Activated T-helper 2 cell treated with anti-CD3 and anti-CD28 coated beads, Interferon-gamma antibody, Interleukin-2, Interleukin-4, amounts not matched to agents 10 μg/mL and 5 μg/mL and 100 μg/mL, durations not matched to agents 14 hours and 24 hours and 36 hours (primary cell): ENCODE data around the gene DAB2IP. TPM values are rescaled to one million over a fixed set of nuclear protein-coding genes. Genes with fewer than 3 reads are reported as not detected.

Source experiments
- DNase-seq: peaks from one replicate; pipeline ENCODE4 v3.0.0; 2021; ENCODE audit warnings: low spot score
- H3K27ac Mint-ChIP-seq: one replicate; pipeline ENCODE4 v1.8.0; 2021; ENCODE audit warnings: mixed read lengths
- H3K27me3 Mint-ChIP-seq: one replicate; pipeline ENCODE4 v1.8.0; 2021; ENCODE audit warnings: low read depth, mixed read lengths
- H3K36me3 Mint-ChIP-seq: one replicate; pipeline ENCODE4 v1.8.0; 2021; ENCODE audit warnings: low read depth, mixed read lengths
- H3K4me1 Mint-ChIP-seq: one replicate; pipeline ENCODE4 v1.8.0; 2021; ENCODE audit warnings: low read depth, mixed read lengths
- H3K4me3 Mint-ChIP-seq: one replicate; pipeline ENCODE4 v1.8.0; 2021; ENCODE audit warnings: low read depth, mild to moderate bottlenecking, moderate library complexity, mixed read lengths
- H3K9me3 Mint-ChIP-seq: one replicate; pipeline ENCODE4 v1.8.0; 2021; ENCODE audit warnings: mixed read lengths
- intact Hi-C: fragments of 100-400 bp; cut with micrococcal nuclease; formaldehyde crosslinking; loops from one replicate; pipeline ENCODE4 v1.15.1; 2023
- total RNA-seq: library from RNA; stranded (reverse); gene quantifications from 2 replicates; pipeline ENCODE4 v1.2.3, GENCODE V29; 2022

DAB2IP gene
- total RNA-seq, 1 donor from 2014 or later: not detected

DNA sequence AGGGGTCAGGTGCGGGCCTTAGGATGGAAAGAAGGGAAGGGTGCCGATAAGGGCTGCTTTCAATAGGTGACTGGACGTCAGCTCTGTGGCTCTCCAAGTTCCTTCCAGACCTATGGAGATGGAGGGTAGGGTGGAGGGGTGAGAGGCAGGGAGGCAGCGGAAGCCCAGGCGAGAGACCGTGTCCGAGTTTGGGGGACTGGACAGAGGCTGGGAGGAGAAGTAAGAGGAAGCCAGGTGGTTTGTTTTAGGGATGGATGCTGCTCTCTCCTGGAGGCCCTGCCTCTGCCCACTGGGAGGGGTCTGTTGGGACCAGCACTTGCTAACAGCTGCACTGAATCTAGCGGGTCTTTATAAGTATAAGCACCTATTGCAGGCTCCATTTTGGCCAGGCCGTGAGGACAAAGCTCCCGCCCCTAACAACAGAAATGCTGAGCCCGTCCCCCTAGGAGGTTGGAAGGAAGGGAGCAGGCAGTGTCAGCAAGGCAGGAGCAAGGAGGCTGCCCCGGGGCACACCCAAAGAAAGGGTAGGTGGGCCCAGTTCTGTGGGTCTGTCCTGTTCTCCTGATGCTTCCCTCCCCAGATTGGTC, 167.5 kb downstream of the DAB2IP start:
- Mint-ChIP-seq H3K27ac (no peak overlapping the region), H3K36me3 (no peaks in the 10 kb centered on the region), H3K4me1 (no peaks in the 10 kb centered on the region), H3K4me3 (no peak overlapping the region), H3K27me3 (no peaks in the 10 kb centered on the region), H3K9me3 (no peaks in the 10 kb centered on the region)
- DNase-seq: no peak
- intact Hi-C loops: no loop called here

DNA sequence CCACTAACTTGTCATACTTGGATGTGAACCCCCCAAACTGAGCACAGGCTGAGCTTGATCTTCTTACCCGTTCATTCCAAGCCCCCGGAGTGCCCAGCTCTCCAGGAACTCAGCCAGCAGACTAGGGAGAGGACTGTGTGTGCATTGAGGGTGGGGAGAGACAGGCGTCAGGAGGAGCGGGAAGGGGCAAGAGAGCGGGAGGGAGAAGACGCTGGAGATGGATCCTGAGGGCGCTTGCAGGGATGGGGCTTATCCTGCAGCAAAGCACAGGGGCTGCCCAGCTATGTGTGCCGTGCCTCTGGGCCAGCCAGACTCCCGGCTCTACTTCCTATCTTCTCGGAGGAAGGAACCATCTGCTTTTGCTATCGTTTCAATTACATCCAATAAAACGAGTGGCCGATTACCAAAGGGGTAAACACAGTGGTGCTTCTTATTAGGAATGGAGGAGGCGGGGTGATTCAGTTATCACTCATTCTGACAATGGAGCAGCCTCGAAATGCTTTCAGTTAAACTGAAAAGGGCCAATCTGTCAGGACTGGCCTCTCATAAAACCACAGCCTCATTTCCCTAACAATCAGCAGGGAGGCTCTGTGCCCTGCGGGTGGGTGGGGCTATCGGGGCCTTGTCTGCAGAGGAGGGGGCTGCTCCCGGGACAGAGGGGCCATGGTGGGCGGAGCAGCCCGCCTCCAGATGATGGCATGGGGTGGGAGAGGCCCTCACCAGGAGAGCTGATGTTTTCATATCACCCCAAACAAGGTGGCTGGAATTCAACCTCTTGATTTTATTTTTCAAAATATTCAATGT, 168.2 kb downstream of the DAB2IP start:
- H3K9me3 Mint-ChIP-seq: no peaks in the 10 kb centered on the region
- DNase-seq: no peak
- intact Hi-C loops: no loop called here
- no peaks in the 10 kb centered on the region for H3K36me3 Mint-ChIP-seq
- H3K27ac Mint-ChIP-seq: no peak overlapping the region
- H3K4me3 Mint-ChIP-seq: no peak overlapping the region
- no peaks in the 10 kb centered on the region for H3K27me3 Mint-ChIP-seq
- H3K4me1 Mint-ChIP-seq: no peaks in the 10 kb centered on the region

DNA sequence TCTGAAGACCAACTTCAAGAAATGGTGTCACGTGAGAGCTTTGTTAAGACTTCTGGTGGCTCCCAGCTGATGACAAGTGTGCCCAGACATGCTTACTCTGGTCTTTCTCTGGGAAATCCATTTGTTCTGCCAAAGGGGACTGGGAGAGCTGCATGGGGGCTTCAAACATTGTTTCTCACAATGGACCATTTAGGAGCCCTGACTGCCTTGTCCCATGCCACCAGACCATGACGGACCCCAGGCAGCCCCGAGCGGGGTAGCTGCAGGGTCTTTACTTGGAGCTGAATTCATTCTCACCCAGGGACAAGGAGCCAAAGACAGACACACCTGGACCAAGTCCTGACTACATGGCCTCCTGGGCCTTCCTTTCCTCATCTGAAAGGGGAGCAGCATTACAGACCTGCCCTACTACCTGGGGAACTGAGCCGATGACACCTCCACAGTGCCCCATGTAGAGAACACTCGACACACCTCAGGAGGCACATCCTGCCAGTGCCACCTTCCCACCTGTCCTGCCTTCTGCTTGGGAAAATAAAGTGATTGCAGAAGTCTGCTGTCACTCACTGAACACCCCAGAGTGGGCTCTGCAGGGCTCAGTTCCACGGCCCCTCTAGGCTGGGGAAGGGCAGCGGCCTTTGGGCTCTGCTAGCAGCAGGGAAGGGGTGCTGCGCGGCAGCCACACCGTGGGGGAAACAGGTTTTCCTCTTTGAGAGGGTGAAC, 169.0 kb downstream of the DAB2IP start:
- intact Hi-C loops: no loop called here
- Mint-ChIP-seq H3K36me3 (no peaks in the 10 kb centered on the region), H3K27ac (no peak overlapping the region), H3K27me3 (no peaks in the 10 kb centered on the region), H3K9me3 (no peaks in the 10 kb centered on the region), H3K4me1 (no peaks in the 10 kb centered on the region), H3K4me3 (no peak overlapping the region)
- DNase-seq: no peak

DNA sequence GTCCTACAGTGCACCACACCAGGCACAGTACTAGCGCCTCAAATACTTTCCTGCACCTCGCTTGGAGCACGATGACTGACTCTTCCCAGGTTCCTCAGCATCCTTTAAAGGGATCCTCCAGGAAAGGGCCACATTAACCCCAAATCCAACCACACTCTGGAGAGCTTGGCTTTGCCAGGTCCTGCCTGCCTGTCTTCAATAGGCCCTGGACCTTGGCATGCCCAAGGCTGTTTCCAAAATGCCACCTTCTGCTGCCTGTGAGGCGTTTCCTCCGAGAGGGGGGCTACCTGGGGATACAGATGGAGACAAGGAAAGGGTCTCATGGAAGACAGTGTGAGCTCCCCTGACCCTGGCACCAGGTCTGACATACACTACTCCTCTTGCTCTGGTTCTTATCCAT, 169.9 kb downstream of the DAB2IP start:
- Mint-ChIP-seq H3K4me3 (no peak overlapping the region), H3K4me1 (no peaks in the 10 kb centered on the region), H3K9me3 (no peaks in the 10 kb centered on the region), H3K27ac (no peak overlapping the region), H3K36me3 (no peaks in the 10 kb centered on the region), H3K27me3 (no peaks in the 10 kb centered on the region)
- DNase-seq: no peak
- intact Hi-C loops: no loop called here

DNA sequence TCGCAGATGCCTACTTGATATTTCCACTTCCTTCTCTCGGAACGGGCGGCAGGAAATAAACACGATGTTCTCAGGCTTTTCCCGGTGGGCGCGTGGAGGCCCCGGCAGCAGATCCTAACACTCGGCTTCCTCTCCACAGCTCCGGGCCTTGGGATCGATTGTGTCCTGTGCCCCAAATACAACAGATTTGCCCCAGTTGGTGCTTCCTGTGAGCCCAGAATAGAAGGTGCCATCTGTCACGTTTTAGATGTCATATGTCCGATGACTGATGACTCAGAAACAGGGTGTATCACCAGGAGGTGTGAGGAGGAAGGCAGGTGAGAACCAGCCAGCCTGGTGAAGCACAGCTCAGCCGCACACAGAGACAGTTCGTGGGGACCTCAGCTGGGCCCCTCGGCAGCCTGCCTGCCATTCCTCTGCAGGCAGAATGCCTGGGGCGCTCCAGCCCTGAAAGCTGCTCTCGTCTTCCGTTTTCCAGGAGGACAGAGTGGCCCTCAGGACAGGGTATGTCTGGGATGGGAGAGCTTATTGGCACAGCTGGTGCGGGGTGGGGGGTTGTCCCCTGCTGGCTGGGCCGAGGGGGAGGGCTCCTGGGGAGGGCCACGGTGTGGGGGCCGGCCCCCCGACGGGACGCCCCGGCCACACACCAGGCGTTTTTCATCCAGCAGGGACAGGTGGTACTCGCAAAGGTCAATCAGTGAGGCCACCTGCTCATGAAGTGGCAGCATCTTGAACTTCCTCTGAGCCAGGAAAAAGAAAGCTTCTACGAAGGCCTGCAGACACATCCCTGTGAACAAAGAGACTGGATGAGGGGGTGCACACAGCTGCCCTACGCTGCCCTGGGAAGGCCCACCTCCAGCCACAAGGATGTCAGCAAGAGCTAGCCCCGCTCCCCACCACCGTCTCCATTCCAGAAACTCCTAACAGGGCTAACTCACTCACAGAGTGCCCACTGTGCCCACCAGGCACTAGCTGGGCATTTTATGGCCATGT, 171.0 kb downstream of the DAB2IP start:
- Mint-ChIP-seq H3K4me3 (no peak overlapping the region), H3K36me3 (no peaks in the 10 kb centered on the region), H3K9me3 (no peaks in the 10 kb centered on the region), H3K27ac (no peak overlapping the region), H3K27me3 (no peaks in the 10 kb centered on the region), H3K4me1 (no peaks in the 10 kb centered on the region)
- intact Hi-C loops: no loop called here
- no peak for DNase-seq

DNA sequence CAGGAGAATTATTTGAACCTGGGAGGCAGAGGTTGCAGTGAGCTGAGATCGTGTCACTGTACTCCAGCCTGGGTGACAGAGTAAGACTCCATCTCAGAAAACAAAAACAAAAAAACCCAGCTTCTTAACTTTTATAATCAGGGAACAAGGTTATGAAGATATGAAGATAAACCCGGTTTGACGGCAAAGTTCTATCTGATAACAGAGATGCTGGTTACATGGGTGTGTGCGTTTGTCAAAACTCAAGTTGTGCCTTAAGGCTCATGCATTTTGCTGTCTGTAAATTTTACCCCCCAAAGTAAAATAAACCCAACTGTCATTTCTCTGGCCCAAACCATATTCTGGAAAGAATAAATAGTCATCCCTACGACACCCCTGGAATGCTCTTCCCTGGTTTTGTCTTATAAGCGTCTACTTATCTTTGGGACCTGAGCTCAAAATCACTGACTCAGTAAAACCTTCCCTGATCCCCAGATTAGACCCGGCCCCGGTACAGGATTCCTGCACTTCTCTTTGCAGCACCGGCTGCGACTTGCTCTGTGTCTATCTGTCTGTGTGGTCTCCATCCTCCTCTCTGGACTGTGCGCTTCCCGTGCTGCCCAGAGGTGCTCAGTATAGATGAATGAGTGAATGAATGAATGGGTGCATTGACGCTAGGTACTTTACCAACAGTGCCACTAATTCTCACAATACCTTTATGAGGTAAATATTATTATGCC, 172.2 kb downstream of the DAB2IP start:
- H3K4me3 Mint-ChIP-seq: no peak overlapping the region
- no peaks in the 10 kb centered on the region for H3K27me3 Mint-ChIP-seq
- no peak overlapping the region for H3K27ac Mint-ChIP-seq

DNA sequence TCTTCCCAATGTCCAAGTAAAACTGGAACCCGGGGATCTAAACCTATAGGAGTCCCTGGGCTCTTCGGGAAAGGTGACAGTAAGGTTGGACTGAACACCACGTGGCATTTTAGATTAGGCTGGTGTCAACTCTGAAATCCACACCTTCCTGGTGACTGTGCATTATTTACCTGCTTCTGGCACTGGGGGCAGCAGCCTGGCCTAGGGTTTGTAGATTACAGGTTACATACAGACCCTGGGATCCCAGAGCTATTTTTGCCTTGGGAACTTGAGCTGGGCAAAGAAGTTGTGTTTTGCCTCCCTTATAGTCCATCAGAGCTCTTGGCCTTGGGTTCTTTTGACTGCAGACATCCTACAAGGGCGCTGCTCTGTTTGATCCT, 173.2 kb downstream of the DAB2IP start:
- Mint-ChIP-seq H3K27me3 (no peaks in the 10 kb centered on the region), H3K4me1 (no peaks in the 10 kb centered on the region), H3K36me3 (no peaks in the 10 kb centered on the region), H3K27ac (no peak overlapping the region), H3K4me3 (no peak overlapping the region), H3K9me3 (no peaks in the 10 kb centered on the region)
- intact Hi-C loops: no loop called here
- no peak for DNase-seq

More for the DNA sequence above, 172.2 kb downstream of the DAB2IP start:
- no peaks in the 10 kb centered on the region for H3K36me3 Mint-ChIP-seq
- H3K4me1 Mint-ChIP-seq: no peaks in the 10 kb centered on the region
- H3K9me3 Mint-ChIP-seq: no peaks in the 10 kb centered on the region
- DNase-seq: no peak
- intact Hi-C loops: no loop called here

DNA sequence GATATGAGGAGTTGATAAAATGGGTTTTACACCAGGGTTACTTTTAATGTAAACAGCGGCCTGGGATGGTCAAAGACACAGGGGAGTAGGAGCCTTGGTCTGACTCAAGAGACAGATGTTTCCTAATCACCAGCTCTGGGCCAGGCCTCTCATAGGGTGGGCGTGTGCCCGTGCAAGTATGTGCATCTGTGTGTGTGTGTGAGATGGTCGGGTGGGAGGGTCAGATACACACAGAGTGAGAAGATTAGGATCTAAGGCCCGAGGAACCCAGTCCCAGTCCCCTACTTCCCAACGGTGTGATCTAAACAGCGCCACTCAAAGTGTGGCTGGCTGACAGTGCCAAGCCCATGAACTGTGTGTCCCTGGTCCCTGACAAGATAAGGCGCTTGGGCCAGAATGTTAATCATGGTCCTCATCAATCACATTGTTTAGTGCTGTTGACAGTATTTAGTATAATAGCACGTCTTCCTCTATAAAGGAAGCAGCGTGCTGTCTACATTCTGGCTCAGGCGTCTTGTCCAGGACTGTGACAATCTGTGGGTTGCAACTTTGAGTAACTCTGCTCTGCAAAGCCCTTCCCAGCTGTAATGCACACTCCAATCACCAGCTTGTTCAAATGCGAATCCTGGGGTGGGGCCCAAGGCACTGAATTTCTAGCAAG, 173.7 kb downstream of the DAB2IP start:
- H3K4me3 Mint-ChIP-seq: no peak overlapping the region
- H3K36me3 Mint-ChIP-seq: no peaks in the 10 kb centered on the region
- no peaks in the 10 kb centered on the region for H3K9me3 Mint-ChIP-seq
- no peaks in the 10 kb centered on the region for H3K4me1 Mint-ChIP-seq
- H3K27me3 Mint-ChIP-seq: no peaks in the 10 kb centered on the region
- no peak for DNase-seq
- H3K27ac Mint-ChIP-seq: no peak overlapping the region
- intact Hi-C loops: no loop called here

DNA sequence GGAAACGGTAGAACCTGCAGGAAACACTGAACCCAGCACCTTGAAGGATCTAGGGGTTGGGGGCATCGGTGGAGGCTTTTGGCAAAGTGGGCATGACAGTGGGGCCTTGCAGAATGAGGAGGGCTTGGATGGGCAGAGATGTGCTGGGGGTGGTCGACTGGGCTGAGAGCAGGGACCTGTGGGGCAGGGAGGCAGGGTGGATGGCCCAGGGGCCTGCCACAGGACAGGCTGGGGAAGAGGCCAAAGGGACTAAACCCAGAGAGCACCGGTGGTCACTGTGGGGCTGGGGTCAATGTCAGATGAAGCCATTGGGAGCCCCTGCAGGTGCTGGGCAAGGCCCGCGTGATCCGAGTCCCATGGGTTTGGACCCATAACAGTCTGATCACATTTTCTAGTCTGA, 175.3 kb downstream of the DAB2IP start:
- H3K27ac Mint-ChIP-seq: no peak overlapping the region
- H3K4me1 Mint-ChIP-seq: no peaks in the 10 kb centered on the region
- DNase-seq: no peak
- no peaks in the 10 kb centered on the region for H3K9me3 Mint-ChIP-seq
- H3K4me3 Mint-ChIP-seq: no peak overlapping the region
- H3K27me3 Mint-ChIP-seq: no peaks in the 10 kb centered on the region
- intact Hi-C loops: no loop called here
- no peaks in the 10 kb centered on the region for H3K36me3 Mint-ChIP-seq

DNA sequence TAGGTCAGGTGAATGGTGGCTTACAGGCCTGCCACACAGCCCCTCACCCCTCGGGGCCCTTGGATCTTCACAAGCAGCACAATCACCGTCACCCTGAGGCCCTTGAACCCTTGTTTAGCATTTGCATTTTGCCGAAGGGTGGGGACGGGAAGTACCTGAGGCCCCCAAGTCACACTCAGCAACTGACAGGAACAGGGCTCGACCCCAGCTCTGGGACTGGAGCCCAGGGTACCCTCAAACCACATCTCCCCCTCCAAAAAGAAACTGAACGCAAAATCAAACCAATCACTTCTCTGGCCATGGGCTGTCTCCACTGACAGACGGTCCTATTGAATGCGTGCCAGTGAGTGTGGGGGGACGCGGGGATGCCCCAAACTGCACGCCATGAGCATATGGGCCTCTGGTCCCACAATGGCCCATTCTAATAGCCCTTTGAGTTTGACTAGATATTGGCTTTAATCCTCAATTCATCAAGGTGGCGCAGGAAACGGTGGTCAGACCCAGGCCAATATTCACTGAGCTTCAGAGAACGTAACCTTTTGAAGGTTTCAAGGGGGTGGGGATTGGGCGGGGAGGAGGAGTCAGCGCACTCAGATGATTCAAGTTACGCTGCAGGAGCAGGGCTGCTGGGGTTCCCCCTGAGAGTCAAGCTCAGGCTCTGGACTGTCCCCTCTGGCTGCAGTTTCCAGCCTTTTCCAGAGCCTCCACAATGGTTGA, 176.0 kb downstream of the DAB2IP start:
- Mint-ChIP-seq H3K27me3 (no peaks in the 10 kb centered on the region), H3K9me3 (no peaks in the 10 kb centered on the region), H3K27ac (no peak overlapping the region), H3K36me3 (no peaks in the 10 kb centered on the region), H3K4me3 (no peak overlapping the region), H3K4me1 (no peaks in the 10 kb centered on the region)
- intact Hi-C loops: no loop called here
- DNase-seq: no peak

DNA sequence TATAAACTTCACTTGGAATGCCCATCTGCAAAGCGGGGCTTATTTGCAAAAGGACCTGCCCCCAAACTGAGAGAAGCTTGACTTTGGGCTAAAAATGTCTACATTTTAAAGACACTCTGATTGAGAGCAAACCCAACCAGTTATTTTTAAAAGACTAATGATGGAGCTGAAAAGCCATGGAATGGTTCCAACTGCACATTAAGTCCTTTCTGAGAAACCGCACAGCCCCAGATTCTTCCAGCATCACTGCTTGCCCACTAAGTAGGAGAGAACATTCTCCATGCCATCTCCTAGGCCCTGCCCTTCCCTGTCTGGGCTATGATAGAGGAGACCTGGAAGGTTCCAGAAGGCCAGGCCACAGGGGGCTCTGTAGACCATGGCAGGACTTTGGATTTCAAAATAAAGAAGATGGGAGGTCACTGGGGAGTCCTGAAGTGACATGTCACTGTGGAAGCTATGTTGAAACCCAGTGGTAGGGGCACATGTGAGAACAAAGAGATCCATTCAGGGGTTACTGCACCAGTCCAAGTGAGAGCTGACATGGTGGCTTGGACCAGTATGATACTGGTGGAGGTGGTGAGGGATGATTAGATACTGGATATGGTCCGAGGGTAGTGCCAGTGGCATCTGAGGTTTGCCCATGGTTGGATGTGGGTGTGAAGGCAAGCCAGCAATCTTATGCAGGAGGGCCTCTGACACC, 179.2 kb downstream of the DAB2IP start:
- DNase-seq: no peak
- intact Hi-C loops: no loop called here
- no peaks in the 10 kb centered on the region for H3K36me3 Mint-ChIP-seq
- no peak overlapping the region for H3K27ac Mint-ChIP-seq
- H3K27me3 Mint-ChIP-seq: no peaks in the 10 kb centered on the region
- H3K4me1 Mint-ChIP-seq: no peaks in the 10 kb centered on the region
- no peaks in the 10 kb centered on the region for H3K9me3 Mint-ChIP-seq
- H3K4me3 Mint-ChIP-seq: no peak overlapping the region
